H1 (cell line): ENCODE results near the gene ZBTB38. TPM values are rescaled to one million over a fixed set of nuclear protein-coding genes. Genes with fewer than 3 reads are reported as not detected.

Experiments
- HDAC6 ChIP-seq: IDR thresholded peaks from one replicate; pipeline ENCODE4 v1.7.1; 2012; ENCODE audit warnings: low read depth, mild to moderate bottlenecking, inconsistent platforms, low read length, moderate library complexity
- SUZ12 ChIP-seq: fragments of 200-600 bp; sonication (generic); IDR thresholded peaks from 2 replicates; pipeline ENCODE4 v1.6.1; 2012; ENCODE audit warnings: mild to moderate bottlenecking, inconsistent platforms, low read length, moderate library complexity, mixed read lengths
- polyA plus RNA-seq, 7 experiments: library from polyadenylated mRNA; depleted of rRNA in 3 of 7; stranded (reverse) in 5 of 7; unstranded in 2 of 7; fragments of >200 nt in 5 of 7; fragments of 200-250 nt in 2 of 7; gene quantifications; 1 replicate in 5 of 7; 2 replicates in 1 of 7; 4 replicates in 1 of 7; pipeline versions ENCODE4 v1.2.1 to v1.2.3, GENCODE V29; 2011 to 2013; ENCODE audit warnings: missing spikeins in 2 of 7, mixed read lengths in 2 of 7
- total RNA-seq: library from RNA; stranded (reverse); fragmentation: NEBNext Ultra II Directional; extraction: Animal tissue kit (Norgen Biotek cat#: 25700); gene quantifications from 2 replicates; pipeline ENCODE4 v1.2.1, GENCODE V29; 2021

ZBTB38 gene
- total and polyA plus RNA-seq, 2 of the 8 experiments (the other 6 are each of a cell fraction or from before 2014, with no cell fraction given): 4.4 to 10.5 TPM

DNA sequence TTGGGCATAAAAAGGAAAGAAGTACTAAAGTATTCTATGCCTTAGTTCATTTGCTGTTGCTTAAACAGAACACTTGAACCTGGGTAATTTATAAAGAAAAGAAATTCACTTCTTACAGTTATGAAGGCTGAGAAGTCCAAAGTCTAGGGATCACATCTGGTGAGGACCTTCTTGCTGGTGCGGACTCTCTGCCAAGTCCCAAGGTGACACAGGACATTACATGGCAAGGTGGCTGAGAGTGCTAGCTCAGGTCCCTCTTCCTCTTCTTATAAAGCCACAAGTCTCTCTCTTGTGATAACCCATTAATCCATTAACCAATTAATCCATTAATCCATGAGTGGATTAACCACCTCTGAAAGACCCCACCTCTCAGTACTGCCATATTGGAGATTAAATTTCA, 3.1 kb upstream of the ZBTB38 start (continued):
- no peak for TF ChIP-seq HDAC6
- TF ChIP-seq SUZ12: no peak
